Stimulated activated CD8-positive, alpha-beta memory T cell treated with anti-CD3 and anti-CD28 coated beads, Interleukin-15, amount 100 ng/mL, for 1 hour (primary cell): Measurements from ENCODE around the gene MYL10.
"Not testable (repeated sequence)": the region's sequence is repeated elsewhere in the genome, so short reads cannot be mapped to it uniquely, and the experiment has no call there.

Source experiments
- DNase-seq: peaks from one replicate; pipeline ENCODE4 v3.0.0-alpha.2; 2020; ENCODE audit warnings: low read depth

The MYL10 gene

GRCh38 chr7:101618916-101619315 lies 10.2 kb downstream of the MYL10 start:
- DNase-seq: no peak

GRCh38 chr7:101618207-101618839 lies 10.8 kb downstream of the MYL10 start:
- no peak for DNase-seq

GRCh38 chr7:101617451-101618206 lies 11.5 kb downstream of the MYL10 start:
- no peak for DNase-seq

- DNase-seq: no peak
Observed at GRCh38 chr7:101615446-101615845, 13.7 kb downstream of the MYL10 start.

- no peak for DNase-seq
Observed at GRCh38 chr7:101614939-101615302, 14.2 kb downstream of the MYL10 start.

GRCh38 chr7:101614098-101614938 lies 14.8 kb downstream of the MYL10 start:
- DNase-seq: no peak

GRCh38 chr7:101612885-101613515 lies 16.1 kb downstream of the MYL10 start:
- no peak for DNase-seq

- DNase-seq: no peak
Observed at GRCh38 chr7:101608772-101609713, 20.1 kb downstream of the MYL10 start.

GRCh38 chr7:101606498-101606923 lies 22.6 kb downstream of the MYL10 start:
- DNase-seq: no peak

- DNase-seq: no peak
Observed at GRCh38 chr7:101605611-101606497, 23.2 kb downstream of the MYL10 start.

- DNase-seq: not testable (repeated sequence)
Observed at GRCh38 chr7:101604934-101605332, 24.2 kb downstream of the MYL10 start.

- no peak for DNase-seq
Observed at GRCh38 chr7:101604331-101604933, 24.7 kb downstream of the MYL10 start.

- DNase-seq: peak; percentile 51
Observed at GRCh38 chr7:101602484-101603241, 26.4 kb downstream of the MYL10 start.

GRCh38 chr7:101602082-101602481 lies 27.0 kb downstream of the MYL10 start:
- no peak for DNase-seq

- DNase-seq: no peak
Observed at GRCh38 chr7:101599787-101600186, 29.3 kb downstream of the MYL10 start.

GRCh38 chr7:101598986-101599771 lies 29.9 kb downstream of the MYL10 start:
- no peak for DNase-seq

- DNase-seq: no peak
Observed at GRCh38 chr7:101598422-101598985, 30.6 kb downstream of the MYL10 start.

GRCh38 chr7:101597941-101598340 lies 31.2 kb downstream of the MYL10 start:
- DNase-seq: no peak
